Cardiac fibroblast (primary cell): ENCODE measurements around the gene KRTAP3-2.
A peak's percentile ranks its signal among the peaks of the same experiment; 100 is the strongest.

ENCODE experiments used
- DNase-seq, 2 donors: peaks; one replicate each; pipeline versions ENCODE4 v3.0.0 to v3.0.0-alpha.2; 2010; ENCODE audit warnings: low read depth in 2 of 2
- H3K4me3 ChIP-seq, 2 donors: replicated peaks in 1 of 2; 1 replicate in 1 of 2; 2 replicates in 1 of 2; pipeline ENCODE4 v1.5.1; 2011; ENCODE audit warnings: low read depth in 2 of 2, low read length in 2 of 2, mild to moderate bottlenecking in 2 of 2, moderate library complexity in 1 of 2
- CTCF ChIP-seq: IDR thresholded peaks from one replicate; pipeline ENCODE4 v1.5.1; 2011; ENCODE audit warnings: low read depth, mild to moderate bottlenecking, low read length, inconsistent platforms

Gene KRTAP3-2

GRCh38 chr17:40958086-40958953, 41.4 kb downstream of the KRTAP3-2 start:
- DNase-seq: no peak
- no peak for TF ChIP-seq CTCF
- H3K4me3 ChIP-seq: no peak overlapping the region

- peak; percentile 13 to 84 for DNase-seq
- TF ChIP-seq CTCF: no peak
- H3K4me3 ChIP-seq: no peak overlapping the region
These were observed 43.1 kb downstream of the KRTAP3-2 start for GRCh38 chr17:40956401-40957254.

GRCh38 chr17:40953881-40954280, 45.8 kb downstream of the KRTAP3-2 start:
- no peak for TF ChIP-seq CTCF
- DNase-seq: peak; percentile 2 to 82
- H3K4me3 ChIP-seq: no peak overlapping the region

GRCh38 chr17:40952661-40953060, 47.0 kb downstream of the KRTAP3-2 start:
- DNase-seq: peak; percentile 34 to 81
- H3K4me3 ChIP-seq: no peak overlapping the region
- no peak for TF ChIP-seq CTCF

GRCh38 chr17:40952154-40952553, 47.6 kb downstream of the KRTAP3-2 start:
- no peak for DNase-seq
- TF ChIP-seq CTCF: no peak
- no peak overlapping the region for H3K4me3 ChIP-seq

GRCh38 chr17:40951011-40951622, 48.6 kb downstream of the KRTAP3-2 start:
- no peak overlapping the region for H3K4me3 ChIP-seq
- no peak for TF ChIP-seq CTCF
- DNase-seq: no peak
